ENCODE results near the gene MEIS2. TPM values are rescaled to one million over a fixed set of nuclear protein-coding genes. Genes with fewer than 3 reads are reported as not detected.
A peak's percentile ranks its signal among the peaks of the same experiment; 100 is the strongest.

MEIS2 gene
- total RNA-seq, 1 donor from 2014 or later: 17.3 TPM

DNA sequence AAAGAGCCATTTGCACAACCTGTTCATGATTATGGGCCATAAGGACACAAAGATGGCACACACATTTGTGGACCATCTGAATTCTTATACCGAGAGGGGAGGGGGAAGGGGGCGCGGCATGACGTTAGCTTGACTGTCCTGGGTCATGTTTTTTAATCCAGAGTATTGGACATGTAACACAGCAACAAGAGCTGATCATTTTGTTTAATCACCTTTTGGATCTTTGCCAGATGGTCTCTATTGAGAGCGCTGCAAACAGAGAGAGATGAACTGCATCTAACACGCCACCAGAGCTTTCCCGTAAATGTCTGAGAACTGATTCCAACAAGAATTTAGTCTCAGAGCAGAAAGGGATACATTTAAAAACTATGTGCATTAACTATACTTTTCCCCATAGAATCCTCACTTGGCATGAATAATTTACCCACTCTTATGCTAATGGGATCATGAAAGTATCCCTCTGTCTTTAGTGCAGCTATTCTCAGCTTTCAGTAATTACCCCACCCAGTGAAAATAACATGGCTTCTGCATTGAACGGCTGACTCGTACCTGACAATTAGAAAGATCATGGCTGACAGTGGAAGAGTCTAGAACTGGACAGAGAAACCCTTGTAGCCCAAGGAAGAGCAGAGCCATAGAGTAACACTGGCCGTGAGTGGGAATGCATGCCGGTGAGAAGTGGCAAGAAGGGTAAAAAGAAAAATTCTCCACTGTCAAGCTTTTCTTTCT is 22.6 kb downstream of the MEIS2 start:
- DNase-seq (ENCODE audit: low read depth in 2 of 2): no peak

DNA sequence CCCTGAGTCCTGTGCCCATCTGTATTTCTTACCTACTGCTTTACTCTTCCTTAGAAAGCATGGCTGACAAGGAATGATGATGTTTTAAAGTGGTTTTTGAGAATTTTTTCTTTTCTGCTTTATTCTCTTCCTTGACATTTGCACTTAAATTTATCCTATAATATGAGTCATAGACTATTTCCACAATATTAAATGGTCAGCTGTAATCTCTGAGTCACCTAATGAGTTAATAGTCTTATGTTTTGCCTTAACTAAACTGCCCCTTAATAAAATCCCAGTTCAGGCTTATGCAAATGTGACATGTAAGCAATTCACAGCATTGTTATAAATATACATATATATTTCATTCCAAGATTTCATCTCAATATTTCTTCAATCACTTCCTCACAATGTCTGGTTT is 23.8 kb downstream of the MEIS2 start:
- peak in 1 of 2 donors; percentile 50 for DNase-seq (ENCODE audit: low read depth in 2 of 2)

DNA sequence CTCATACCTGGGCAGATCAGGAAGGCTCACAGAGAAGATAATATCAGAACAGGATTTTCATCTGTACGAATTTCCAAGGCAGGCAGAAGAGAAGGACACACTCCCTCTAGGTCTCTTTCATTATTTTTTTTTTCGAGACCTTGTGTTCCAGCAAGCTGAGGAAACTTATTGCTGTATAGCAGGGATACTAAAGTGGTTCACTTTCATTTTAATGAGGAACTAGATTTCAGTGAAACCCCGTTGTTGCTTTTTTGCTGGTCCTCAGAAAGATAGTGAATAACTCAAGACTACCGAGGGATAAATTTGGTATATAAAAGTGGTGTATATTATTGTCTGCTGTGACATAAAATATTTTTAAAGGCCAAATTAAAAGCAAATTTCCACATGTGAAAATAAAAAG is 24.6 kb downstream of the MEIS2 start:
- no peak for DNase-seq (ENCODE audit: low read depth in 2 of 2)

DNA sequence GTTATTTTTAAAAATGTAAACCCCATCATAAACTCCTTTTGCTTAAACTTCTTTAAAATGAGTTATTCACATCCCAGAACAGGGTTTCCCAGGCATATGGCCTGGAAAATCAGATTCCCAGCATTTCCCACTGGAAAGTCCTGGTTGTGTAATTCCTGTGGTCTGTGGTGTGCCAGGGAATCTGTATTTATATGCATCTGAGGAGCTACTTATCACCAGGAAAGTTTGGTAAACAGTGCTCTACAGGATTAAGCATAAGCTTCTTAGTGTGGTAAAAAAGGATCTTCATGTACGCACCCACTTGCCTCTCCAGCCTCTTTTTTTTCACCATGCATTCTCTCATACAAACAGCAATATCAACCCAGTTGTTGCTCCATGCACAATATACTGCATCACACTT is 28.2 kb downstream of the MEIS2 start:
- no peak for DNase-seq (ENCODE audit: low read depth in 2 of 2)

DNA sequence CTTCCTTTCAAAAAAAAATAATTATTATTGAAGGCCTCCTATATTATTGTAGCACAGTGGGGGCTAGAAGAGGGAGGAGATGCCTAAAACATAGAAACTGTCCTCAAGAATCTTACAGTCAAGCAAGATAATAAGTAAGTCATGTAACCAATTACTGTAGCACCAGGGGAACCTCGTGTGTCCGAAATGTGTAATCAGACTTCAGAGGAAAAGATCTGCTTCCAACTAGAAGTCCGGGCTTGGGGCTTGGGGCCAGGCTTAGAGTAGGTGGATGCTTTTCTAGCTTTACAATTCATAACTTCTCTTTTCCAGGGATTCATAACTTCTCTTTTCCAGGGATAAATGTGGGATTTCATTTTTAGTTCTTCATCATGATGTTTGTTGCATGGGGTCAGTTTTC is 29.2 kb downstream of the MEIS2 start:
- DNase-seq (ENCODE audit: low read depth in 2 of 2): no peak

DNA sequence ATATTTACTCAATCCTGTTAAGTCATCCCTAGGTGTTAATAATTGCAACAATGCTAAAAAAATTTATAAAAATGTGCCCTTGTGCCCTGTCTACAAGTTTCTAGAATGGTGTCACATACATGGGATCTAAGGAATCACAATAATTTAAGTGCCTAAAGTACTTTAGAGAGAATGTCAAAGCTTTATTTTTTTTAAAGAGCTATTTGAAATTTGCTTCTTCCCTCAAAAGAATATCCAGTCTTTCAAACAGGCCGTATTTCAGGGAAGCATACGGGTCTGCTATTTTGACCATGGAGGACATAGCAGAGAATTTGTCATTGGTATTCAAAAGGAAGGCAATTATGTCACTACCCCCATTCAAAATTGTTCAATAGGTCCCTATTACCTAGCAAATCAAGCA is 29.7 kb downstream of the MEIS2 start:
- DNase-seq (ENCODE audit: low read depth in 2 of 2): no peak

DNA sequence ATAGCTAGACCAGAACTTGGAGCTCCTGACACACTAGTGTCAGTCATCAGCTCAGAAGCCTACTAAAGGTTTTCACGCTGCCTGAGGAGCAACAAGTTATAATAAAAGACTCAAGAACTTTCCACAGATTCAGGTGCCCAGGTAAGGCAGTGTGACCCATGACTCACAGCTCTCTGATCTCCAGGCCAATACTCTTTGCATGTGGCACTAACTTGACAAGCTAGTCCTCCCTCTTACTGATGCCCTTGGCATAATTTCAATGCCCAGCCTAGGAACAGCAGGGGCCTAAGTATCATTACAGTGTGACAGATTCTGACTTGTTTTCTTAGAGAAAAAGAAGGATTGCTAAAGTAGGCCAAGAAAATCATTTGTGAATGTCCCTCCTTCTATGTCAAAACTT is 38.4 kb downstream of the MEIS2 start:
- no peak for DNase-seq (ENCODE audit: low read depth in 2 of 2)

DNA sequence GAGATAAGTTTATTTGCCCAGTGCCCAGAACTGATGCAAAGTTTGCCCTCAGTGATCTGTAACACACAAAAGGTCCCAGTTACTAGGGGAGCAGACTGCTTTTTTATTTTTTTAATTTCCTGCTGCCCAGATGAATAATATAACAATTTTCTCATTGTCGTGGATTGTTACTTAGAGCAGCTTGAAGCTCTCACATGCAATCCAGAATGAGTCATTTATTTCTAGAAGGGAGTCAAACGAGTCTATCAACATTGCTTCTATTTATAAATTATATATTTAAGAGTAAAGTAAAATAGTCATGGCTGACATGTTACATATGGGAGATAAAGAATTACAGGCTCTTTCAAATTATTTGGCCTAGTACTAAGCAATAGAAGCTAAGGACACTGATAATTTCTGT is 41.3 kb downstream of the MEIS2 start:
- peak; percentile 73 to 89 for DNase-seq (ENCODE audit: low read depth in 2 of 2)

DNA sequence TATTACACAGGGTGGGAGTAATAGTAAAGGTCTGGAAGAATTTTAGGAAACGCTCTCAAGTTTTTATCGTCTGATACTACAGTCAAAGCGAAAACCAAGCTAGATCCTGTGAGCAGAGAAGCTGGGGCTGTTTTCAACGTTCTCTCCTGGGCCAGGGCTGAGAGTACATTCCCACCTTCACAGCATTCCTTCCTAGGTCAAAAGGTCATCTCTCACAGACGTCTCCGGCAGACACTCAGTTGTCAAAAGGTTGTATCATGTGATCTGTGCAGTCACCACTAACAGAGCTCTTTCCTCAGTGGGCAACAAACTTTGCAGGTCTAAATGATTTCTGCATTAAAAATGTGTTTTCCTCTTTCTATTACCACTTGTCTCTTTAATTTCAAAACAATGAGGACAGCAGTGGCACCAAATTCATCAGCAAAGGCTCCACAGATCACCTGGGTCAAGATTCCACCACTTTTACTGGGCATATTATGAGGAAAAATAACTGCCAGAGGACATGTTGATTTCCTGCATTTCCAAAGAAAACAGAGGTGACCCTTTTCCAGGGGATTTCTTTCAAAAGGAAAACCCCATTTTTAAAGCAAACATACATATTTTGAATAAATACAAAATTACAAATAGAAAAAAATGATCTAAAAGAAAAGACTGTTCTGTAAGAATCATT is 41.9 kb downstream of the MEIS2 start:
- DNase-seq (ENCODE audit: low read depth in 2 of 2): peak; percentile 38 to 74

DNA sequence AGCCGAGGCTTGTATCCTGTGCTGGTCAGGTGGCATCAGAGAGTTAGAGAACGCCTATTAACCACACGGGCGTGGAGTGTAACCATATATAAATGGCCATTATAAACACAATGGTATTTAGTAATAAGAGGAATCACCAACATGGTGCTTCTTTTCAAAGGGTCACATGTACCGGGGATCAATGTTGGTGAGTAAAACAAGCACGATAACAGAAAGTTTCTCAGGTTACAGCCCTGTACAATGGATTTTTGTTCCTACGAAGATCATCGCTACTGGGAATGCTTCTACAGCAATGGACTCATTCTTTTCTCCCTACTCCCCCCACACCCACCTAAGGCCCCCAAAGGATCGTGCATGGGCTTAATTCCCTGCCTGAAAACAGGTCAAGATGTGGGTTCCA is 42.5 kb downstream of the MEIS2 start:
- no peak for DNase-seq (ENCODE audit: low read depth in 2 of 2)

DNA sequence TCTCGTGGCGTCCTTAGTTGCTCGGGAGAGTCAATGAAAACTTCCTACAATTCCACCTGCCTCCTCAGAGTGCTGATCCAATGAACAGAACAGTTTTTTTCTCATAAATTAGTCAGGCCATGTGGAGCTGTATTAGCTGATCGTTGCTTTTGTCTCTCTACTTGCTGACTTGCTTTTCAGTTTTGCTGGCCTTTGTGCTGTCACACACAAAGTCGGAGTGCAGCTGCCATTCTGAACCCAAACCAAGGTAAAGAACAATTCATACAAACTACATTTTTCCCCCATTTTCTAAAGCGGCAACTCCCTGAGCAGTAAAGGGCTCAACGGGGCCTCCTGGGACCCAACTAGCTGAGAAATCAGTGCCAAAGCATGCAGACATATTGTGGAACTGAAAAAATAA is 43.1 kb downstream of the MEIS2 start:
- DNase-seq (ENCODE audit: low read depth in 2 of 2): no peak

DNA sequence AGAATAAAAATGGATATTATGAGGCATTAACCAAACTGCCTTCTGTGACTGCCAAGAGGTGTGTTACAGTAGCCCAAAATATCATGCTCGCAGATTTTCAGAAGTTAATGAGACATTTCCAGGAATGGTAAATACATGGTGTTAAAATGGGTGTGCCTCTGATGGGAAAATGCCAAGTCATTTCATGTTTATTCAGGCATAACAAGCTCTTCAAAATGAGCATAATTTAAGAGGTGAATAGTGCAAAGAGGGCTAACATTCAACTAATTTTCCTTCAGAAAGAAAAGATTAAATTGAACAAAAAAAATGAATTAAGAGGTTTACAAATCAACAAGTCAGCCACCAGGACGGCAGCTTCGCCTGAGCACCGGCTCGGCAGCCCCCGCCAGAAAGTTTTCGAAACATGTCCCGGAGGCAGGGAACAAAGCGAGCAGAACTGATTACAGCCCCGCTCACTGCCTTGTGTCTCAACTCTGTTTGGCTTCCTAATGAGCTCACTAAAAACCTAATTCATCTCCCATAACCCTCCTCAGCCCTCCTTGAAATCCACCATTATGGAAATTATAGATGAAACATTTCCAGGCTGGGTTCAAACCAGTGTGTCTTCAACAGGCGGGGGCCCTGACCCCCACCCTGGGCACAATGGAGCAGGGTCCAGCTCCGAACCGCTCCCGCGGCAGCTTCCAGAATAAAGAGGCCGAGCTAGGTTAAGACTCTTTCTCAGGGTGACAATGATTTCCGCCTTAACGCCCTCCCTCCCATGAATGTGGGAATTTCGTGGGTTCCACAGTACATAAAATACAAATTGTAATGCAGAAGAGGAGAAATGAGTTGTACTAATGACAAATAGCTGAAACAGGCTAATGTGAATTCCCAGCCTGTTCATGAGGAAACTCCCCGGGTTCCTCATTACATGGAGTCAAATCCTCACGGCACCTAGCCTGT is 43.9 kb downstream of the MEIS2 start:
- DNase-seq (ENCODE audit: low read depth in 2 of 2): peak; percentile 42 to 54

DNA sequence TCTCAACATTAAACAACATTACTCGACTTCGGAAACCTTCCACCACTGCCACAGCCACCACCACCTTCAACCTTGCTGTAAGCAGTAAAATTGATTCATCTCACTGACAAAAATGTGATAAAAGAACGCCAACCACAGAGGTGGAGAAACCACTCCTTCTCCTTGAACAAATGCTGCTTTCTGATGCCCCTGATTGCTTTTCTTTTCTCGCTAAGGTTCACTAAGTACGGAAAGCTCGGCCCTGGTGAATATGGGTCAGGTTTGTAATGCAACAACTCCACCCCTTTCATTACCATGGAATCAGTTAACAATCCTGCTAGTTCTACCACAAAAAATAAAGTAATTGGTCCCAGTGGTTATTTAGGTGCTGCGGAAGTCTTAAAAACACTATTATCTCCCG is 44.9 kb downstream of the MEIS2 start:
- DNase-seq (ENCODE audit: low read depth in 2 of 2): no peak

DNA sequence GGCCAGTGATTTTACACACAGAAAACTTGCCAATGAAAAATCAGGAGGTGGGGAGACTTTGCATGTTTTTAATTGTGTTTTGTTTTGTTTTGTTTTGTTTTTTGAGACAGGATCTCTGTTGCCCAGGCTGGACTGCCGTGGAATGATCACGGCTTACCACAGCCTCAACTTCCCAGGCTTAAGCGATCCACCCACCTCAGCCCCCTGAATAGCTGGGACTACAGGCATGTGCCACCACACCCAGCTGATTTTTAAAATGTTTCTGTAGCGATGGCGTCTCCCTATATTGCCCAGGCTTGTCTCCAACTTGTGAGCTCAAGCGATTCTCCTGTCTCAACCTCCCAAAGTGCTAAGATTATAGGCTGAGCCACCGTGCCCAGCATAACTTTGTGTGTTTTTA is 46.0 kb downstream of the MEIS2 start:
- DNase-seq (ENCODE audit: low read depth in 2 of 2): no peak

DNA sequence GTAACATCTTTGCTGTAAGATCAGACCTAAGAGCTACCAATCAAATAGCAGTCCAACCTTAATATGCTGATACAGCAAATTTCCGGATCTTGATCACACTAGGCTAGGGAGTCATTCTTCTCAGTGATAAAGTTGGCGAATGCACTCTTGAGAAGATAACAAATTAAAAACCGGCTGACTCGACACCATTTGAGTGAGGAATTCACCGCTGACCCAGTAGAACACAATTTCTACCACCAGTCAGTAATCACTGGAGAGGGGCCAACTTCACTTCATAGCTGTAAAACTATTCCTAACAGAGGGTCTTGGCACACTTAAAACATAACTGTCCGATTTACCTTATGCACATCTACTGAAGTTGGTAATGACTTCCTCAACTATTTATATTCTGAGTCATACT is 47.2 kb downstream of the MEIS2 start:
- DNase-seq (ENCODE audit: low read depth in 2 of 2): peak; percentile 47 to 61

DNA sequence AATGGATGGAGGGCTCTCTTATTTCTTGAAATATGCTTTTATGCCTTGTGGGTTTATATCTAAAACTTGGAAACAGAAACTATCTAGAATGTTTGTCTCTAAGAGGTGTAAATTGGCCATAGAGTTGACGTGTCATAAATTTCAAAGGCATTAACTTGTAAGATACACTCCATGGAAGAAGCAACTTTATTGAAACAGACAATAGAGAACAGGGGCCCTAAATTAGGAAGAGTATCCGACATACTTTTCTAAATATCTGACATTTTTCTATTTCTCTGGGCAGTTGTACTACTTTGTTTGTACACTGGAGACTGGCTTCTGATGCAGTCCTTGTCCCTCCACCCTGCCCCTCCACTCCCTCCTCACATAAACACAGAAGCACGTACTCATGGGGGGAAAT is 50.0 kb downstream of the MEIS2 start:
- no peak for DNase-seq (ENCODE audit: low read depth in 2 of 2)

DNA sequence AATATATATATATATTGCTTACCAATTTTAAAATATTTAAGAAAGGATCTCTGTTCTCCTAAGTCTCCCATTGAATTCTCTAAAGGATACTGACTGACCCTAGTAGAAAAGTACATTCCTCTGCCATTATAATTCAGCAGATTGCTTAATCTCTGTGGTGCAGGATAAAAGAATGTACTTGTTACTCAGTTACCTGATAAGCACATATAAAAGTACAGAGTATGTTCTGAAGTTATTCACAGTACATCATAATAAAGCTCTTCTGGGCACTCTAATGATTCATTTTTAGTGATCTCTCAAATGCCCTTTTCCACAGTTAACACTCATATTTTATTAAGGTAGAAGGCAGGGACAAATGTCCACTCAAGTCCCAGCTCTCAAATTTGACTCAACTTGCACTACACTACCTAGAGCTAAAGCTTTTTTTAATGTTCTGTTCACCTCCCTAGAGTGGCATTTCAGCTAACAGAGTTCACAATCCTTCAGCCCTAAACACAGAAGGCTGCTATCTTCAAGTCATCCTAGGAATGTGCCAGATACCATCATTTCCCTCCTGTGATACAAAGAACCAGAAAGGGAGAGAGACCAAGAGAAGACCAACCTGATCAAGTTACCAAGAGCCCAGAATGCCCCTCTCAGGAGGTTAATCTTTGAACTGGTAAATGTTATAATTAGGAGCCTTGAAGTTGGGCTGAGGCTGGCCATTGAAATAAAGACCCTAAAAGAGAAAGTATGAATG is 53.3 kb downstream of the MEIS2 start:
- no peak for DNase-seq (ENCODE audit: low read depth in 2 of 2)

DNA sequence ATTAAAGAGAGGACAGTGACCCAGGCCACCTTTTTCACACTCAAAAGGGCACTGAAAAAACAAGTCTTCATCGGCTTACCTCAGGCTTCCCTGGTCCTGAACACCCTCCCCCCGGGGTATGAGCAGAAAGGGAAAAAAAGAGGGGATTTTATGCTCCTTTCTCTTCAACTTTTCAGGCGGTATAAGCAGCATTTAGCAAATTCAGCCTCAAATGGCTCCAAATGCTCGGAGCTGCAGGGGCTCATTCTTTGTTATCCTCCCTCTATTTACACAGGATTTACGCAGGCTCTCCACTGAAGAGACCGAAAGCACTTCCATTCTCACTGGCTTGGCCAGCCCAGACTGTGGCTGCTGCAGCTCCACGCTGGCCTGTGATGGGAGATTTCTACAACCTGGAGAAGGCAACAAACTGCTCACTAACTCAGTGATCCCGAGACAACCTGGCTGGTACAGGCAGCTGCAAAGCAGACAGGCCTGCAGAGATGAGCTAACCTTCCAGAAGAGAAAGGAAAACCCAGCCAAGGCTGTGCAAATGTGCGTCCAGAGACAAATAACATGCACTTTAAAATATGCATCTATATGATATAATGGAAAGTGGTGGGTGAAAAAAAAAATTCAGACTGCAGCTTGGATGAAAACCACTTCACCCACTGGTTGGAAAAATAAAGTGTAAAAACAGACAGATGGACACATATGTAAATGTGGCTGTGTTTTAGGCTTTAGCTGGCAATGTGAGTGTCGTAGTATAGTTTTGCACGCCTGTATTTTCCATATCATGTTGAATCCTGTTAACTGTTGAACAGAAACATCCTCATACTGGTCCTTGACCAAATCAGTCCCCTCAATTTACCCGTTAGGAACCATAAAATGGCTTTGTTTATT is 54.2 kb downstream of the MEIS2 start:
- peak in 1 of 2 donors; percentile 23 for DNase-seq (ENCODE audit: low read depth in 2 of 2)

DNA sequence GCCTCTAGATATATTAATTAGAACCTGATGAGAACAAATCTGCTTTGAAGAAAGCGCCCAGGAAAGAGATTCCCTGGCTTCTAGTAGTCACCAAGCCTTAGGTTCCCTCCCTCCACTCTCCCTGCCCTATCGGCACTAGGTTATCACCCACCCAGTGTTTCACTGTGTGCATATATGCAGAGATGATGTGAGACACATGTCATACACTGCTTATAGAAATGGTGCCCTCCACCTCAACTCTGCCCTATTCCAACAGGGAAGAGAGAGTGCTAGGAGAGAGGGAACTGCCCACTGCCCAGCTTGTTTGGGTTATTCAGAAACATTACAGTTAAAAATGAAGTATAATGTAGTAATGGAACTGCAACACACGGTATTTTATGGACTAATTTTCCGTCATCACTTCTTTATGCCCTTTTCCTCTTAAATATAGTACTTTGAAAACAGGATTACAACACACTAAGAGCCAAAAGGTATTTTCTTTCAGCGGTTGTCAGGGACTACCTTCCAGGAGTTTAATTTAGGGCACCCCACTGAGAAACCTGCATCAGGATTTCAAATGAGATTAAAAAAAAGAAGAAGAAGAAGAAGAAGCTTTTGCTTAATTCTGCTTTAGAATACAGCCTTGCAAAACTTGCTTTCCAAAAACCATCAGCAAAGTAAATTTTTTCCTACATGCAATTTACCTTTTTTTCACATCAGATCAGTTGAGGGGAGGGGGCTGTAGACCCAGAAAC is 55.3 kb downstream of the MEIS2 start:
- DNase-seq (ENCODE audit: low read depth in 2 of 2): no peak

DNA sequence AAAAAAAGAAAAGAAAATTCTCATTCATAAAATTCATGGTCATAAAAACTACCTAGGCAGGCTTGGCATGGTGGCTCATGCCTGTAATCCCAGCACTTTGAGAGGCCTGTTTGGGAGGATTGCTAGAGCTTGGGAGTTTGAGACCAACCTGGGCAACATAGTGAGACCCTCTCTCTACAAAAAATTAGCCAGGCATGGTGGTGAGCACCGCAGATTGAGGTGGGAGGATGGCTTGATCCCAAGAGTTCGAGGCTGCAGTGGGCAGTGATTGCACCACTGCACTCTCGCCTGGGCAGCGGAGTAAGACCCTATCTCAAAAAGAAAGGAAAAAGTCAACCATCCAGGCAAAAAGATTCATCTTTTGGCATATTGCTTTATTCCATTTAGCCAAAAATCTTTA is 58.5 kb downstream of the MEIS2 start:
- no peak for DNase-seq (ENCODE audit: low read depth in 2 of 2)
